Thyroid gland (tissue), 4 donors: ENCODE results near the gene ZNF593. TPM values are rescaled to one million over a fixed set of nuclear protein-coding genes. Genes with fewer than 3 reads are reported as not detected.

Source experiments
- DNase-seq, 2 donors: peaks; one replicate each; pipeline ENCODE4 v3.0.0-alpha.2; 2019
- H3K27ac ChIP-seq, 3 donors: fragments of 200-600 bp; sonication (generic); 1 replicate in 2 of 3; 2 replicates in 1 of 3; pipeline ENCODE4 v1.5.1; 2016 to 2019; ENCODE audit warnings: mild to moderate bottlenecking in 1 of 3, moderate library complexity in 1 of 3
- H3K27me3 ChIP-seq: fragments of 200-600 bp; sonication (generic); one replicate; pipeline ENCODE4 v1.5.1; 2019
- H3K36me3 ChIP-seq, 2 donors: fragments of 200-600 bp; sonication (generic); one replicate each; pipeline ENCODE4 v1.5.1; 2016 to 2019
- H3K4me1 ChIP-seq, 2 donors: fragments of 200-600 bp; sonication (generic); one replicate each; pipeline ENCODE4 v1.5.1; 2017 to 2019
- H3K4me3 ChIP-seq, 3 donors: fragments of 200-600 bp; sonication (generic); replicated peaks in 1 of 3; 1 replicate in 2 of 3; 2 replicates in 1 of 3; pipeline ENCODE4 v1.5.1; 2016; ENCODE audit warnings: mild to moderate bottlenecking in 1 of 3
- H3K9me3 ChIP-seq: fragments of 200-600 bp; sonication (generic); one replicate; pipeline ENCODE4 v1.5.1; 2017
- POLR2A ChIP-seq, 2 donors: fragments of 450-650 bp; IDR thresholded peaks; one replicate each; pipeline ENCODE4 v1.6.1; 2017; ENCODE audit warnings: antibody characterized with exemption in 2 of 2, mild to moderate bottlenecking in 2 of 2, moderate library complexity in 1 of 2
- WGBS, 2 donors: methylation state at CpG; one replicate each; pipeline ENCODE4 v1.1.5; 2017; 5-methylcytosine and 5-hydroxymethylcytosine counted together
- intact Hi-C: fragments of 100-400 bp; cut with DNase I; formaldehyde crosslinking; loops from one replicate; pipeline ENCODE4 v1.15.1; 2023
- total RNA-seq, 4 donors: library from RNA; depleted of rRNA; stranded (reverse); fragments of >200 nt; gene quantifications; one replicate each; pipeline ENCODE4 v1.2.3, GENCODE V29; 2016
- TF ChIP-seq, protein P1 (sequence below), 6 experiments: fragments of 200-600 bp in 3 of 6; fragments of 450-650 bp in 3 of 6; sonication (generic) in 3 of 6; IDR thresholded peaks; one replicate each; pipeline ENCODE4 v1.5.1; 2016 to 2019; ENCODE audit warnings: antibody characterized with exemption in 6 of 6, mild to moderate bottlenecking in 2 of 6, inconsistent platforms in 1 of 6, moderate library complexity in 1 of 6

The ZNF593 gene
- total RNA-seq, 4 donors from 2014 or later = 18.3 to 65.8 (median 27.3) TPM

DNA sequence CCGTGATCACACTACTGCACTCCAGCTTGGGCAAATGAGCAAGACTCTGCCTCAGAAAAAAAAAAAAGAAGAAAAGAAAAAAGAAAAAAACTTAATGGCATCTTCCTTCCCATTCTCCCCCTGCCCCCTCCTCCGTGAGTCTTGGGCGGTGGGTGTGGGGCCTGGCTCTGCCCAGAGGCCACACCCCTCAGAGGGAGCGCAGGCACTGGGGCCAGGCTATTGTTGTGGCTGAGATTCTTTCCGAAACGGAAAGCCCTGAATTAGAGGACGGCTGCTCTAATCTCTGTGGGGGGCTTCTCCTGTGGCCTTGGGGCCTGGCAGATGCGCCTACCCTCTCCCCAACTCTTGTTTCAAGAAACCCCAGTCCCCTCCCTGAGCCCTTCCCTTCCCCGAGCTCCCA lies 15.0 kb upstream of the ZNF593 start:
- Histone ChIP-seq H3K27ac (peak overlapping the region in 1 of 3 donors; percentile 22), H3K4me3 (no peak overlapping the region), H3K27me3 (no peaks in the 10 kb centered on the region), H3K36me3 (no peaks in the 10 kb centered on the region), H3K9me3 (no peaks in the 10 kb centered on the region), H3K4me1 (no peaks in the 10 kb centered on the region)
- 62 to 63% methylated on average over 9 of the region's 9 CpGs for WGBS, 2 donors
- TF ChIP-seq, protein P1, sequence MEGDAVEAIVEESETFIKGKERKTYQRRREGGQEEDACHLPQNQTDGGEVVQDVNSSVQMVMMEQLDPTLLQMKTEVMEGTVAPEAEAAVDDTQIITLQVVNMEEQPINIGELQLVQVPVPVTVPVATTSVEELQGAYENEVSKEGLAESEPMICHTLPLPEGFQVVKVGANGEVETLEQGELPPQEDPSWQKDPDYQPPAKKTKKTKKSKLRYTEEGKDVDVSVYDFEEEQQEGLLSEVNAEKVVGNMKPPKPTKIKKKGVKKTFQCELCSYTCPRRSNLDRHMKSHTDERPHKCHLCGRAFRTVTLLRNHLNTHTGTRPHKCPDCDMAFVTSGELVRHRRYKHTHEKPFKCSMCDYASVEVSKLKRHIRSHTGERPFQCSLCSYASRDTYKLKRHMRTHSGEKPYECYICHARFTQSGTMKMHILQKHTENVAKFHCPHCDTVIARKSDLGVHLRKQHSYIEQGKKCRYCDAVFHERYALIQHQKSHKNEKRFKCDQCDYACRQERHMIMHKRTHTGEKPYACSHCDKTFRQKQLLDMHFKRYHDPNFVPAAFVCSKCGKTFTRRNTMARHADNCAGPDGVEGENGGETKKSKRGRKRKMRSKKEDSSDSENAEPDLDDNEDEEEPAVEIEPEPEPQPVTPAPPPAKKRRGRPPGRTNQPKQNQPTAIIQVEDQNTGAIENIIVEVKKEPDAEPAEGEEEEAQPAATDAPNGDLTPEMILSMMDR (IDR thresholded peaks at IDR 0.05) = no peak
- no peak for TF ChIP-seq POLR2A (IDR thresholded peaks at IDR 0.05)
- intact Hi-C loops = loop anchor here (10.0 kb wide), 1 partner anchor 260 kb away; no protein-coding TSS in a partner anchor
- DNase-seq = no peak

DNA sequence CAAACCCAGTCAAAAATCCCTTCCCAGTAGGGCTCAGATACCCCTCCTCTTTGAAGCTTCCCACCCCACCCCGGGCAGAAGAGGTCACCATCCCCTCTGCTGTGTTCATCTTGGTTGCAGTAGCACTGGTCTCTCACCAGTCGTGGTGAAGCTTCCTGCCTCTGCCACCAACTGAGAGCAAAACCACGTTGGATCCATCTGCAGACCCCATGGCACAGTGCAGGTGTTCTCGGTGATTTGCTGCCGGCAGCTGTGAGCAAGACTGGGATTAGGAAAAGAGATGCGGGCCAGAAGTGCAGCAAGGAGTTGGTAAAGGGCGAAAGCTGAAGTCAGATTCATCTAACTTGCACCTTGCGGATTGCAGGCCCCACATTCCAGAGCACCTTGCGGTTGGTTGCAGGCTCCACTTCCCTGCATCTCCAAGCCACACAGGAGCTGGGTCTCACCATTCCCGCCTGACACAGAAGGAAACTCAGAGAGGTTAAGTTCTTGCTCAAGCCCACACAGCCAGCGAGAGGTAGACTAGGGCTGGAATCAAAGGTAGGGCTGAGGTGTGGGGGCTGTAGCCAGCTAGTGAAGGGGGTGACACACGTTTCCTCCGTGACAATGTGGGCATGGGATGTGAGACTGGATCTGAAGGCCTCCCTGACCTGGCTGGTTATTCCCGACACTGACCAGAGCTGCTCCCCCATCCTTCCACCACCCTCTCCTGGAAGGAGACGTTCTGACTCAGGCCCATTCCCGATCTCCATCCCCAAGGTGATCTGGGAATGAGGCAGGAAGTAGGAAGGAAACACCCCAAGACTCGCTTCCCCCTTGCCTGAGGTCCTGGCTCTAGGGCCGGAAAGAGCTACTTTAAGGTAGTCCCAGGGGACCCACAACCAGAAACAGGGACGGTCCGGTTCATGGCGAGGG lies 14.1 kb upstream of the ZNF593 start:
- Histone ChIP-seq H3K4me1 (no peaks in the 10 kb centered on the region), H3K9me3 (no peaks in the 10 kb centered on the region), H3K27me3 (no peaks in the 10 kb centered on the region), H3K36me3 (no peaks in the 10 kb centered on the region), H3K4me3 (no peak overlapping the region), H3K27ac (peak overlapping the region in 2 of 3 donors; percentile 40 to 56)
- DNase-seq = no peak
- no peak for TF ChIP-seq POLR2A (IDR thresholded peaks at IDR 0.05)
- TF ChIP-seq, protein P1 (IDR thresholded peaks at IDR 0.05) = no peak
- intact Hi-C loops = loop anchor here (10.0 kb wide), 1 partner anchor 261 kb away; no protein-coding TSS in a partner anchor
- 67 to 75% methylated on average over 21 of the region's 21 CpGs for WGBS, 2 donors

DNA sequence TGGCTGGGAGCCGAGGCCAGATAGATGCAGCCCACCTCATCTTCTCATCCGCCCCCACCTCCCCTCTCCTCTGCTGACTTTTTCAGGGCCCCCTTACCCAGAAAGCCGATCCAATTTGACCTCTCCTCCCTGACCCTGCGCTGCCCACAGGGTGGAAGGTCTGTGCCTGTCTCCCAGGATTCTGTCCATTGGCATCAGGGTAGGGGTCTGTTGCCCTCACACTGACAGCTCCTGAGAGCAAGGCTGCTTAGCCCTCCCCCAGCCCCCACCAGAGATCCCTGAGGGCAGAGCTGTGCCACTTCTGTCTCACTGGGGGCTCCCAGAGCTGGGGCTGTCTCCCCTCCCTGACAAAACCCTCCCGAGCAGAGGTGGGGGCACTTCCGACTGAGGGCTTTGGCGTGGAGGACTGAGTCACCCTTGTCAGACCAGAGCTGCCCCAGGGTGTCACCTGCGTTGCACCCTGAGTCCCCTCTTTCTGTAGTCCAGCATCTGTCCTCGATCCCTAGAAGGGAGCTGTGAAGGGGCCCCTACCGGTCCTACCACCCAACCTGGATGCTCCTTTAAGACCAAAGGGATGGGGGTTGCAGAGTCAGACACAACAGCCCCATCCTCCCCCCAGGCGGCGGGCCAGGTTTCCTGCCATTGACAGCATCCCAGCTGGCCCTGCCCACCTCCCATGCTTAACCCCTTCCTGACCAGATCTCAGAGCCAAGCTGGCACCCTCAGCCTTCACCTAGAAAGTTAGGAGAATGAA lies 13.2 kb upstream of the ZNF593 start:
- peak overlapping the region in 2 of 3 donors; percentile 40 to 56 for H3K27ac ChIP-seq
- DNase-seq = no peak
- intact Hi-C loops = loop anchor here (10.0 kb wide), 1 partner anchor 262 kb away; no protein-coding TSS in a partner anchor
- no peaks in the 10 kb centered on the region for H3K27me3 ChIP-seq
- H3K36me3 ChIP-seq = no peaks in the 10 kb centered on the region
- H3K4me1 ChIP-seq = peaks cover 5 to 6% of the 10 kb centered on the region in 2 donors
- no peaks in the 10 kb centered on the region for H3K9me3 ChIP-seq
- 37 to 44% methylated on average over 9 to 11 of the region's 12 CpGs for WGBS, 2 donors
- H3K4me3 ChIP-seq = no peak overlapping the region
- TF ChIP-seq, protein P1 (IDR thresholded peaks at IDR 0.05) = no peak
- no peak for TF ChIP-seq POLR2A (IDR thresholded peaks at IDR 0.05)

DNA sequence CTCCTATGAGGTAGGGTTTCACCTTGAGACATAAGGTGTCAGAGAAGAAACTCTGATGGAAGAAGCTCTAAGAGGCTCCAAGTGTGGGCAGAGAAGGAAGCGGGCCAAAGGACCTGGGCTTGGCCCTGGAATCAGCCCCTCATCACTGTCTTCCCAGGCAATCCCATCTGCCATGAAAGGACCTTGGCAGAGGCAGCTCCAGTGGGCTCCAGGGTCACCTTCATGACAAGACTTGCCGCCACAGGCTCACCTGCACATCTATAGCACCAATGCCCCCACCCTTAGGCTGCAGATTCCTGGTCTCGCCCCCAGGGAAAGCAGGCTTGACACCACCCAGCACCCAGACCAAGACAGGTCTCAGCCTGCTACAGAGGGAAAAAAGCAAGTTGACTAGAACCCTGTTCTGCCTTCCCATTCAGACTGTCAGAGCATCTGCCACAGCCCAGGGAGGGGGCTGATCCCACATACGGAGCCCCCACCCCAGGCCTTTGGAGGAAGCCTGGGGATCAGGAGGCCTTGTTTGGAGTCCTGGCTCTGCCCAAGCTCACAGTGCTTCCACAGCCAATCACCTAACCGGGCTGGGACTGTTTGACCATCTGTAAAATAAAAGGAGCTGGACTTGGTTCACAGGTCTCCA lies 11.3 kb upstream of the ZNF593 start:
- Histone ChIP-seq H3K9me3 (no peaks in the 10 kb centered on the region), H3K4me3 (peak overlapping the region in 1 of 3 donors; percentile 49), H3K27me3 (no peaks in the 10 kb centered on the region), H3K36me3 (no peaks in the 10 kb centered on the region), H3K27ac (peak overlapping the region in 1 of 3 donors; percentile 58), H3K4me1 (peaks cover 5 to 12% of the 10 kb centered on the region in 2 donors)
- 84% methylated on average over 2 of the region's 5 CpGs for WGBS, 2 donors
- TF ChIP-seq, protein P1 (IDR thresholded peaks at IDR 0.05) = no peak
- no peak for TF ChIP-seq POLR2A (IDR thresholded peaks at IDR 0.05)
- DNase-seq = no peak
- intact Hi-C loops = loop anchor here (10.0 kb wide), 1 partner anchor 264 kb away; no protein-coding TSS in a partner anchor
